GM21717 (cell line): ENCODE data around the gene ELOVL6.
"Not testable (repeated sequence)": the region's sequence is repeated elsewhere in the genome, so short reads cannot be mapped to it uniquely, and the experiment has no call there.

Source experiments
- ATAC-seq: cut with Tn5 transposase; IDR thresholded peaks from one replicate; pipeline ENCODE4 v1.9.1; 2021; ENCODE audit warnings: mild to moderate bottlenecking, moderate library complexity; ENCODE audit not compliant: unreplicated experiment

ELOVL6 gene, protein sequence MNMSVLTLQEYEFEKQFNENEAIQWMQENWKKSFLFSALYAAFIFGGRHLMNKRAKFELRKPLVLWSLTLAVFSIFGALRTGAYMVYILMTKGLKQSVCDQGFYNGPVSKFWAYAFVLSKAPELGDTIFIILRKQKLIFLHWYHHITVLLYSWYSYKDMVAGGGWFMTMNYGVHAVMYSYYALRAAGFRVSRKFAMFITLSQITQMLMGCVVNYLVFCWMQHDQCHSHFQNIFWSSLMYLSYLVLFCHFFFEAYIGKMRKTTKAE

DNA sequence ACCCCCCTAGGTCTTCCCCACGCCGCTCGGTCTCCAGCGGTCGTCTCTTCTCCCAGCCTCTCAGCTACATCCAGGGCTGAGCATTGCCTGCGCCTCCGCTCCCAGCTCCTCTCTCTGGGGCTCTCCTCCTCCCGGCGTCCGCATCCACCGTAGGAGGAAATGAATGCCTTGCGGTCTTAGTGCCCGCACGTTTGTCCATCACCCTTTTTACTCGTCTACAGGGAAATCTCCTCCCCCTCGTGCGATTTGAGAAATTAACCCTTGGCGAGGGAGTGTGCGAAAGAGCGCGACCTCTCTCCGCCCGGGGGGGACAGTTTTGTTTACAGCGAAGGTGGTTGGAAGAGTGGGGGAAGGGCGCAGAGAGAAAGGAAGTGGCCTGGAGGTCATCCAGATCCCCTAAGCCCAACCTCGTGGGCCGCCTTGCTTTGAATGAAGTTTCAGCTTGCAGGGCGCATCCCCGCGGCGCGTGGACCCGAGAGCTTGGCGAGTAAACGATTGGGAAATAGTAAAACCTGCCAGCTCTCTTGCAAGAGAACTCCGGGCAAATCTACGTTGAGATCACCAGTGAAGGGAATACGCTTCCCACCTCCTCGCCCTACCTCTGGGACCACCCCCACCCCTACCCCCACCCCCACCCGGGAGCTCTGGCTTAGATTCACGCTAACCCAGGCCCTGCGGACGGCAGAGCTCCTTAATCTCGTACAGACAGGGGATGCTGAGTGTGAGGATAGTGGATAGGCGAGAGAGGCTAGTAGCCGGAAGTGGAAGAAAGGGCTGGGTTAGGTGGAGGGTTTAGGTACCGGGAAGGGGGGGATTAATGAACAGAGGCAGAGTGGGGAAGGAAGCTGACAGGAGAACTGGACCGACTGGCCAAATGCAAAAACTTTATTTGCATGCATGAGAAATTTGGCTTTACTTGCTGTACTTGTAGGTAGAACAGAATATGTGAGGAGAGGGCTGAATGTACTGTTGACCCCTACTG lies at the start of gene ELOVL6:
Gene ELOVL6 (minus strand): TSS at position 181 of the 982 bp plus-strand sequence. CDS start 280 bp downstream, outside the sequence.
- no peak for ATAC-seq

DNA sequence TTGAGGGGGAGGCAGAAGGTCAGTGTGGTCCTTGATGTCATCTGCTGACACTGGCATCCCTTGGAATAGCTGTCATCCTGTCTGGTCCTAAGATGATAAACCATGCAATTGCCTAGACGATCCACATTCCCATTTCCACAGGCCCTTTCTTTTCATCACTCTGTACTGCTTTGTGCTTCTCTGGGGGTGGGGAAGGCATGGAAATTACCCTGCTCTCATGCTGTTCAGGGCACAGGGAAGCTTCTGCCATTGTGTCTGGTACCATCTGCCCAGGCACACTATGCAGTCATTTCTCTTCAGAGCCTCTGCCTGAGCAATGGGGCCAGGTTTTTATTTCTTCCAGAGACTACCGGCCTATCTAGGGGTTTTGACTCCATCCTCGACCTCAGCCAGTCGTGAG lies 49.7 kb upstream of the ELOVL6 start:
- no peak for ATAC-seq

DNA sequence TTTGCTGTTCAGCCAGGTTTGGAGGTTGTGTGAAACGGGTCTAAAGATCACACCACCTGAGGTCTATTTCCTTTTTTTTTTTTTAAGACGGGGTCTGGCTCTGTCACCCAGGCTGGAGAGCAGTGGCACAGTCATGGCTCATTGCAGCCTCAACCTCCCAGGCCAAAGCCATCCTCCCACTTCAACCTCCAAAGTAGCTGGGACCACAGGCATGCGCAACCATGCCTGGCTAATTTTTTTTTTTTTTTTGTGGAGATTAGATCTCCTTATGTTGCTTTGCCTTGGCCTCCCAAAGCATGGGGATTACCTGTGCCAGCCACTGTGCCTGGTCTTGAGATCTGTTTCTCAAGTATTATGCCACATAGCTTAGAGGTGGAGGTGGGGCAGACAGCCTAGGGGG lies 49.2 kb upstream of the ELOVL6 start:
- no peak for ATAC-seq

DNA sequence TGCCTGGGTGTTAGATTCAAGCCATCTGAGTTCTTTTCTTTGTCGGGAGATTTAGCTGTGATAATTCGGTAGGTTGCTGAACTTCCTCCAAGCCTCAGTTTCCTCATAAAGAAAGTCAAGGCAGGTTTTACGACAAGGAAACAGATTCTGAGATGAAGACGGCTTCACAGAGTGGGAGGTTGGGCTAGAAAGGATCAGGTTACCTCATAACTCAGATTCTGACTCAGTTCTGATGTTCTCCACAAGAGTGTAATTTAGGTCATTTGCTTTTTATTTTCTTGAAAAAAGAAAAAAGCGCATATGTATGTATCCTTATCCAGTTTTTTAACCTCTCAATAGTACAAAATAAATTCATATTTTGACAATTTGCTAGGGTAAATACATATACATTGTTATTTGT lies 47.2 kb upstream of the ELOVL6 start:
- ATAC-seq: no peak

DNA sequence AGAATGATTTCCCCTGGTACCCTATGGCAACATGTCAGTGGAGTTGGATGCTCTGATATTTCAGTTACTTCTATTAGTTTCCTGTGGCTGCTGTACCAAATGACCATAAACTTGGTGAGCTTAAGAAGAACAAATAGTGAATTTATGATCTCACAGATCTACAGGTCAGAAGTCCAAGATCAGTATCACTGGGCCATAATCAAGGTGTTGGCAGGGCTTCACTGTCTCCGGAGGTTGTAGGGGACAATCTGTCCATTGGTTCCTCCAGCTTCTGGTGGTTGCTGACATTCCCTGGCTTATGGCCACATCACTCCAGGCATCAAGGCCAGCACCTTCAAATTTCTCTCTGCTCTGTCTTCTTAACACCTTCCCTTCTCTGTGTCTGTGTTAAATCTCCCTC lies 37.9 kb upstream of the ELOVL6 start:
- ATAC-seq: no peak

DNA sequence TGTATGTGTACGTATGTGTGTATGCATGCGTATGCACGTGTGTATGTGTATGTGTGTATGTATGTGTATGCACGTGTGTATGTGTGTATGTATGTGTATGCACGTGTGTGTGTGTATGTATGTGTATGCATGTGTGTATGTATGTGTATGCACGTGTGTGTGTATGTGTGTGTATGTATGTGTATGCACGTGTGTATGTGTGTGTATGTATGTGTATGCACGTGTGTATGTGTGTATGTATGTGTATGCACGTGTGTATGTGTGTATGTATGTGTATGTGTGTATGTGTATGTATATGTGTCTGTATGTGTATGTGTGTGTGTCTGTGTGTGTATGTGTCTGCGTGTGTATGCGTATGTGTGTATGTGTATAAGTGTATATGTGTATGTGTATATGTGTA lies 35.2 kb upstream of the ELOVL6 start:
- ATAC-seq: not testable (repeated sequence)

DNA sequence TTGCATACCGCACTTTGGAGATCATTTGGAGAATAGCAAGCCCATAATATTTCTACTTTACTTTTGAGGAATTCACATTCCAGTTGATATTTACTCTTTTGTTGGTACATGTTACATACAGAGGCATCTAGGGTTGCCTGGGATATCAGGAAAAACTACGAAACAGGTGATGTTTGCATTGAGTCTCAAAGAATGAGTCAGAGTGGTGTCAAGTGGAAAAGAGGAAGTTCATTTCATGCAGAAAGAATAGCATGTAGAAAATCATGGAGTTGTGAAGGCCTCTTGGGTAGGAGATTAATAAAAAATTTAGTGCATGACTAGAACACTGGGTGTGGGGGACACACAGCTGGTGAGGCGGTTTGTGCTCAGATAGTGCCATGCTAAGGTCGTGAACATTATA lies 33.5 kb upstream of the ELOVL6 start:
- ATAC-seq: no peak

DNA sequence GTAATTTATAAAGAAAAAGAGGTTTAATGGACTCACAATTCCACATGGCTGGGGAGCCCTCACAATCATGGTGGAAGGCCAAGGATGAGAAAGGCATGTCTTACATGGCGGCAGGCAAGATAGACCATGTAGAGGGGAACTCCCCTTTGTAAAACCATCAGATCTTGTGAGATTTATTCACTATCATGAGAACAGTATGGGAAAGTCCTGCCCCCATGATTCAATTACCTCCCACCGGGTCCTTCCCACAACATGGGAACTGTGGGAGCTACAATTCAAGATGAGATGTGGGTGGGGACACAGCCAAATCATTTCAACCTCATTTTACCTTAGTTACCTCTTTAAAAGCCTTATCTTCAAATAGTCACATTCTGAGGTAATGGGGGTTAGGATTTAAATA lies 30.9 kb upstream of the ELOVL6 start:
- no peak for ATAC-seq

DNA sequence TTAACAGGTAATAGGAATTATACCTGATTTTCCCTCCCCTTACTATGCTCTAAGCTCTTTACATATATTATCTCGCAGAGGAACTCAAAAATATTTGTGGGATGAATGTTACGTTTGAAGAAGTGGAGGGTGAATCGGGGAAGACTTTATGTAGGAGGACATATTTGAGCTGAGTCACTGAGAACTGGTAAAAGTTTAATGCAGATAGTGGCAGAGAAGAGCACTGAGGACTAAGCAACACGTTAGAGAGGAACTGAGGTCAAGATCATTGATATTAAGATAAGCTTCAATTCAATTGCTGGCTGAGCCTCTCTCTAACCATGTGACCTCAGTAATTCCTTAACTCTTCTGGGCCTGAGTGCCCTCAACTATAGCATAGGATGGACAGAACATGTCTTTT lies 26.4 kb upstream of the ELOVL6 start:
- no peak for ATAC-seq

DNA sequence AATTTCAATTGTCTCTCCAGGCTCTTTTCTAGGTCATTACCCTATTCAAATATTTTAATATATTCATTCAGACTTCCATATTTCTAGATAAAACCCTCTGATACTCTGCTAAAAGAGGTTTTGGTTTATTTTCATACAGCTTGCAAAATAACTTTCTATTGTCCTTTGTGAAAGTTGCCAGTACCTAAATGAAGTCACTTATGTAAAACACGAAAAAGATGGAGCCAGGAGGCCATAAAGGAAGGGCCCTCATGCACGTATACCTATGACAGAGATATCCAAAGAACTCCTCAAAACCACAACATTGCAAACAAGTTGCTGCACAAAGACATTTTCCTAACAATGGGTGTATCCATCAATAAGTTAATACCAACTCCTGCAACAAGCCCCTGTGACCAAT lies 25.7 kb upstream of the ELOVL6 start:
- ATAC-seq: no peak

DNA sequence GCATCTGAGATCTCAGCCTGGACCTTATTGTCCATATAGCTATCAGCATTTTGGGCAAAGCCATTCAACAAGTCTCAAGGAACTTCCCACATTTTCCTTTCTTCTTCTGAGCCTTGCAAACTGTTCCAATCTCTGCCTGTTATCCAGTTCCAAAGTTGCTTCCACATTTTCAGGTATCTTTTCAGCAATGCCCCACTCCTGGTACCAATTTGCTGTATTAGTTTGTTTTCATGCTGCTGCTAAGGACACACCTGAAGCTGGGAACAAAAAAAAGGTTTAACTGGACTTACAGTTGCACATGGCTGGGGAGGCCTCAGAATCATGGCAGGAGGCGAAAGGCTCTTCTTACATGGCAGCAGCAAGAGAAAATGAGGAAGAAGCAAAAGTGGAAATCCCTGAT lies 20.5 kb upstream of the ELOVL6 start:
- not testable (repeated sequence) for ATAC-seq

DNA sequence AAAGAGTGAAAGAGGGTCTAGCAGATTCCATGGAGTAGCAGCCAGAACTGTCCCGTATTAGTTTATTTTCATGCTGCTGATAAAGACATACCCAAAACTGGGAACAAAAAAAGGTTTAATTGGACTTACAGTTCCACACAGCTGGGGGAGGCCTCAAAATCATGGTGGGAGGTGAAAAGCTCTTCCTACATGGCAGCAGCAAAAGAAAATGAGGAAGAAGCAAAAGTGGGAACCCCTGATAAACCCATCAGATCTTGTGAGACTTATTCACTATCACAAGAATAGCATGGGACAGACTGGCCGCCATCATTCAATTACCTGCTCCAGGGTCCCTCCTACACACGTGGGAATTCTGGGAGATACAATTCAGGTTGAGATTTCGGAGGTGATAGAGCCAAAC lies 18.8 kb upstream of the ELOVL6 start:
- ATAC-seq: not testable (repeated sequence)

DNA sequence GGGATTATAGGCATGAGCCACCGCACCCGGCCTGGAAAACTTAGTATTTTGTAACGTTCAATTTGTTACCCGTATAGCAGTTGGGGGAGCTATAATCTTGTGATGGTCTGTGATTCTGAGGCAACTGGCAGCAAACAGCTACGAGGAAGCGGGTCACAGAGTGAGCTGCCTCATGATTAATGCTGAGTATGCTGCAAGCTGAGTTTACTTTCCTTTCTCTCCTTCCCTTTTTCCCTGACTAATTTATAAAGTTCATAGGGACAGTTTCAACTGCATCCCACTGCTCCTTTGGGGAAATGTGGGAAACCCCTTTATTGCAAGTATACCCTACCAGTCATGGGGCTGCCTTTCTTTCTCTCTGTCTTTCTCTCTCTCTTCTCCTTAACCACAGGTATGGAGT lies 17.7 kb upstream of the ELOVL6 start:
- no peak for ATAC-seq

DNA sequence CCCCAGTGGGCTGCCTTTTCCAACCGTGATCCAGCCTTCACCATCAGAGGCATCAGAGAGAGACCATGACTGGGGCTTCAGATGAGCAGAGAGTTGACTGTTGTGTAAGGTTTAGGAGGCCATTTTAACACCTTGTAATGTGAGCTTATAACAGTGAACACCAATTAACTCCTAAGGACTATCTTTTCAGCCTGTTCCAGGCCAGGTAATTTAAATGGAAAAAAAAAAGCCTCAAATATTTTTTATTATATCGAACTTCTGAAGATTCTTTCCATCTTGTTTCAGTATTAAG lies 13.3 kb upstream of the ELOVL6 start:
- ATAC-seq: no peak

DNA sequence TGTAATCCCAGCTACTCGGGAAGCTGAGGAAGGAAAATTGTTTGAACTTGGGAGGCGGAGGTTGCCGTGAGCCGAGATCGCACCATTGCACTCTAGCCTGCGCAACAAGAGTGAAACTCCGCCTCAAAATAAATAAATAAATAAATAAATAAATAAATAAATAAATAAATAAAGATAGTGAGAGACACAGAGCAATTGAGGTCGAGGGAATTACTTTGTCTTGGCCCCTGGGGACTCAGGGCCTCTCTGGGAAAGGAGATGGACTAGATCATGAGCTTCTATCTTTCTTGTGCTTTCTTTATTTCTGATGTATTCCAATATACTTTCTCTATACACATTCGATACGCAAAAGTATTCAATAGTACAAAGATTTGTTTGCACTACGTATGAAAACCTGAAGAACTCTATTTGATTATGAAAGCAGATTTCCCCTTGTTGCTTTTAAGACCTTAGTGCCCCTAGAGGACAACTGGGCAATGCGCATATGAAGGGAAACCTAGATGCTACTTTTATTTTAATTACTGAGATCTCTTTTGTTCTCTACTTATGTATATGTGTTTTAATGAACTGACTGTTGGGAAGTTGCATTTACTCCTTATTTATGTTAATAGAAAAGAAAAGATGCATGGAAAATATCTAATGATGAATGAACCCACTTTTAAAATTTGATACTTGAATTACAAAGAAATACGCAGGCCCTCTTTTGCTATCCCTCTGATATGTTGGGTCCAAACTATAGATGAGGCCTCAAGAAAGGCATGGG lies 12.8 kb upstream of the ELOVL6 start:
- peak; percentile 78 for ATAC-seq

DNA sequence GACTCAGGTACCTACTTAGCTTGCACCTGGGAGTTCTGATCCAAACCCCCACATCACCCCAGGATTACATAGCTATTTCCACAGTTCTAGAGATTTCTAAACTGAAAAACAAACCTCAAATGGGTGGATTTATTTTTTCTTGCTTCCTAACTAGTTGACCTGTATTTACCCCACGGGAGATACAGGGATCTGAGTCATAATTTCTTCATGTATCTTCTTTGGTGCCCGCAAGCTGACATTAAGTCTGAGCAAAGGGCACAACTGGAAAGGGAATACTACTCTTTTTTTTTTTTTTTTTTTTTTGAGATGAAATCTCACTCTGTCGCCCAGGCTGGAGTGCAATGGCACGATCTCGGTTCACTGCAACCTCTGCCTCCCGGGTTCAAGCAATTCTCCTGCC lies 10.0 kb upstream of the ELOVL6 start:
- ATAC-seq: no peak

DNA sequence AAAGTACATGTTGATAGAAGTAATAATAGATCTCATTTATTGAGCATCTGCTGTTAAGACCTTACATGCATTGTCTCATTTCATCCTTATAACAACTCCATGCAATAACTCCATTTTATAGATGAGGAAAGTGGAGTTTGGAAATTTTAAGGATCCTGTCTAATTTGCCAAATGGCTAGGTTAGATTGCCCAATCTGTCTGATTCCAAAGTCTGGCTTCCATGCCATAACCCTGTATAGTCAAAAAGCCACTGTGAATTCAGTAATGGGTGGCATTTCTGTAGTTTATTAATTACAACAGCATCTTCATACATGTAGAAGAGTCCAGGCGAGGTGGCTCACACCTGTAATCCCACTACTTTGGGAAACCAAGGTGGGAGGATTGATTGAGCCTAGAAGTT lies 8.8 kb upstream of the ELOVL6 start:
- no peak for ATAC-seq

DNA sequence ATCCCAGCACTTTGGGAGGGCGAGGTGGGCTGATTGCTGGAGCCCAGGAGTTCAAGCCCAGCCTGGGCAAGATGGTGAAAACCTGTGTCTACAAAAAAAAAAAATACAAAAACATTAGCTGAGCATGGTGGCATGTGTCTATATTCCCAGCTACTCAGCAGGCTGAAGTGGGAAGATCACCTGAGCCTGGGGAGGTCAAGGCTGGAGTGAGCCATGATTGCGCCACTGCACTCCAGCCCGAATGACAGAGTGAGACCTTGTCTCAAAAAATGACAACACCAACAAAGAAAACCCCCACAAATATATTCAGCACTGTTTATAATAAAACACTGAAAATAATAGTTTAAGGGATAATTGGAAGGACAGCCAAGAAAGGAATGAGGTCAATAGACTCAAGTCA lies 3.6 kb upstream of the ELOVL6 start:
- no peak for ATAC-seq

DNA sequence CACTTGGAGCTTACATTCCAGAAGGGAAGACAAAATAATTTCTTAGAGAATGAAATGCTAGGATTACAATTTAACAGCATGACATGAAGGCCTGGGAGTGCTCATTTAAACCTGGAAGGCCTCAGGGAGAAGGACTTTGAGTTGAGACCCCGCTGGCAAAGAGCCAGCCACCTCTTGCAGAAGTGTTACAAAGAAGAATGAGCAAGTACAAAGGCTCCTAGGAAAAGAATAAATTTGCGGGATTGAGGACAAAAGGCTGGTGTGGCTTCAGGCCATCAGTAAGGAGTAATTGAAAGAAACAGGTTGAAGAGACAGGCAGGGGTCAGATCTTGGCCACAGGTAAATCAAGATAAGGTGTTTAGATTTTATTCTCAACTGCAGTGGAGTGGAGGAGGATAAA lies 3.1 kb upstream of the ELOVL6 start:
- ATAC-seq: no peak

DNA sequence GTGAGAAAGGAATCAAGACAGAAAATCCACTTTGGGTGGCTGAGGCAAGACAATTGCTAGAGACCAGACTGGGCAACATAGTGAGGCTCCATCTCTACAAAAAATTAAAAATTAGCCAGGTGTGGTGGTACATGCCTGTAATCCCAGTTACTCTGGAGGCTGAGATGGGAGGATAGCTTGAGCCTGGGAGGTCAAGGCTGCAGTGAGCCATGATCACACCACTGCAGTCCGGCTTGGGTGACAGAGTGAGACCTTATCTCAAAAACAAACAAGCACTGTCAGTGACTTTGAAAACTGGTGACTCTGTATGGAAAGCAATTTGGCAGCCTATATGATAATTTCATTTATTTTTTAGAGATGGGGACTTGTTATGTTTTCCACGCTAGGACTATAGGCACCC lies 2.3 kb upstream of the ELOVL6 start:
- no peak for ATAC-seq

DNA sequence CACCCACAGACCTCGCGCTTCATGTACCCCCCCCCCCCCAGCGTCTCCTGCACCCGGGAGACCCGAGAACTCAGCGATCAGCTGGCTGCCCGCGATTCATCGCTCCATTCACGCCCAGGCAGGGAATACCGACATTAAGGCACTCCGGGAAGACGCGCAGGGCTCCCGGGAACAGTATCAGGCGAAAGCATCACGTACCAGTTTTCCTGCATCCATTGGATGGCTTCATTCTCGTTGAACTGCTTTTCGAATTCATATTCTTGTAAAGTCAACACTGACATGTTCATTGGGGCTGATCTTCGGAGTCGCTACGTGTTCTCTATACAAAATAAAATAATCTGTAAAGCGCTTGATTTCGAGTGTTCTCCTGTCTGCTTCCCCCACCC lies 373 bp downstream of the ELOVL6 start:
- ATAC-seq: no peak
